ENCODE data around the gene TRANK1. TPM values are rescaled to one million over a fixed set of nuclear protein-coding genes. Genes with fewer than 3 reads are reported as not detected.
"Not testable (repeated sequence)": the region's sequence is repeated elsewhere in the genome, so short reads cannot be mapped to it uniquely, and the experiment has no call there.

The TRANK1 gene
- total and polyA plus RNA-seq, 2 experiments from 2014 or later = 1.8 to 6.7 TPM

- not testable (repeated sequence) for H4K20me1 ChIP-seq (replicated peaks; ENCODE audit: insufficient read depth); H3K27ac Mint-ChIP-seq; ATAC-seq; H3K36me3 ChIP-seq (ENCODE audit: insufficient read depth); H3K27me3 Mint-ChIP-seq (ENCODE audit: insufficient read depth, low read depth, poor library complexity); H3K79me2 ChIP-seq (replicated peaks; ENCODE audit: insufficient read depth); H3F3A ChIP-seq (replicated peaks; ENCODE audit: low read depth); H3K27me3 ChIP-seq (ENCODE audit: insufficient read depth); H3K9me3 Mint-ChIP-seq; H3K4me3 ChIP-seq; H3K9me2 ChIP-seq (ENCODE audit: insufficient read depth); H3K4me2 ChIP-seq; H2AFZ ChIP-seq; H3K4me3 Mint-ChIP-seq; DNase-seq (ENCODE audit: low spot score); H3K36me3 Mint-ChIP-seq (ENCODE audit: low read depth); H3K27ac ChIP-seq (ENCODE audit: low read depth)
- H3K4me1 Mint-ChIP-seq = peaks cover 19% of the 10 kb centered on the region
- H3K4me1 ChIP-seq (ENCODE audit: insufficient read depth) = peaks cover 13% of the 10 kb centered on the region
Measured at GRCh38 chr3:36963008-36963407, 18.2 kb upstream of the TRANK1 start.

DNA sequence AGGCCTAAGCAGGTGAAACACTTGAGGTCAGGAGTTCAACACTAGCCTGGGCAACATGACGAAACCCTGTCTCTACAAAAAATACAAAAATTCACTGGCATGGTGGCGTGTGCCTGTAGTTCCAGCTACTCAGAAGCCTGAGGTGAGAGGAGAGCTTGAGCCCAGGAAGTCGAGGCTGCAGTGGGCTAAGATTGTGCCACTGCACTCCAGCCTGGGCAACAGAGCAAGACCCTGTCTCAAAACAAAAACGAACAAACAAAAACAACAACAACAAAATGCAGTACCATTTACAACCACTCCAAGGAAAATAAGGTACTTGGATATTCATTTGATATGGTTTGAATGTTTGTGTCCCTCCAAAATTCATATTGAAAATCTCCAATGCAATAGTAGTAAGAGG, 15.6 kb upstream of the TRANK1 start:
- TF ChIP-seq ZNF331 (CRISPR knock-in tag; IDR thresholded peaks at IDR 0.05; ENCODE audit: low read depth) = no peak
- no peak for TF ChIP-seq ZNF114 (CRISPR knock-in tag; IDR thresholded peaks at IDR 0.05)
- no peak for TF ChIP-seq JUNB (IDR thresholded peaks at IDR 0.05; ENCODE audit: unreplicated experiment)
- no peak overlapping the region for H2AFZ ChIP-seq
- no peak for ATAC-seq
- DNase-seq (ENCODE audit: low spot score) = no peak
- H3K27me3 Mint-ChIP-seq (ENCODE audit: insufficient read depth, low read depth, poor library complexity) = peaks cover 4% of the 10 kb centered on the region
- H3K4me2 ChIP-seq = no peak overlapping the region
- no peaks in the 10 kb centered on the region for H3K9me3 Mint-ChIP-seq
- H3K27ac Mint-ChIP-seq = no peak overlapping the region
- H3K27me3 ChIP-seq (ENCODE audit: insufficient read depth) = no peaks in the 10 kb centered on the region
- no peaks in the 10 kb centered on the region for H3K36me3 ChIP-seq (ENCODE audit: insufficient read depth)
- H3K79me2 ChIP-seq (replicated peaks; ENCODE audit: insufficient read depth) = no peaks in the 10 kb centered on the region
- peaks cover 19% of the 10 kb centered on the region for H3K4me1 Mint-ChIP-seq
- peaks cover 6% of the 10 kb centered on the region; the same call in 1 of the 2 replicates for H3K4me1 ChIP-seq (ENCODE audit: insufficient read depth)
- no peaks in the 10 kb centered on the region for H3F3A ChIP-seq (replicated peaks; ENCODE audit: low read depth)
- no peak overlapping the region for H3K4me3 ChIP-seq
- H3K9me2 ChIP-seq (ENCODE audit: insufficient read depth) = peaks cover 3% of the 10 kb centered on the region; the same call in 1 of the 2 replicates
- no peaks in the 10 kb centered on the region for H4K20me1 ChIP-seq (replicated peaks; ENCODE audit: insufficient read depth)
- H3K27ac ChIP-seq (ENCODE audit: low read depth) = no peak overlapping the region
- H3K4me3 Mint-ChIP-seq = no peak overlapping the region
- no peaks in the 10 kb centered on the region for H3K36me3 Mint-ChIP-seq (ENCODE audit: low read depth)

- DNase-seq (ENCODE audit: low spot score) = no peak
- H3K4me1 ChIP-seq (ENCODE audit: insufficient read depth) = peaks cover 2% of the 10 kb centered on the region; the same call in 1 of the 2 replicates
- H3K36me3 Mint-ChIP-seq (ENCODE audit: low read depth) = no peaks in the 10 kb centered on the region
- no peaks in the 10 kb centered on the region for H3K79me2 ChIP-seq (replicated peaks; ENCODE audit: insufficient read depth)
- no peaks in the 10 kb centered on the region for H3K36me3 ChIP-seq (ENCODE audit: insufficient read depth)
- no peaks in the 10 kb centered on the region for H4K20me1 ChIP-seq (replicated peaks; ENCODE audit: insufficient read depth)
- no peaks in the 10 kb centered on the region for H3K27me3 ChIP-seq (ENCODE audit: insufficient read depth)
- no peaks in the 10 kb centered on the region for H3F3A ChIP-seq (replicated peaks; ENCODE audit: low read depth)
- peaks cover 13% of the 10 kb centered on the region for H3K4me1 Mint-ChIP-seq
- H3K4me2 ChIP-seq = no peak overlapping the region
- H3K27me3 Mint-ChIP-seq (ENCODE audit: insufficient read depth, low read depth, poor library complexity) = peaks cover 5% of the 10 kb centered on the region
- peaks cover 3% of the 10 kb centered on the region; the same call in 1 of the 2 replicates for H3K9me2 ChIP-seq (ENCODE audit: insufficient read depth)
- no peak overlapping the region for H2AFZ ChIP-seq
- ATAC-seq = no peak
- no peaks in the 10 kb centered on the region for H3K9me3 Mint-ChIP-seq
- no peak overlapping the region for H3K27ac Mint-ChIP-seq
- H3K27ac ChIP-seq (ENCODE audit: low read depth) = no peak overlapping the region
- no peak overlapping the region for H3K4me3 ChIP-seq
- no peak overlapping the region for H3K4me3 Mint-ChIP-seq
- TF ChIP-seq CREB1 (CRISPR knock-in tag; IDR thresholded peaks at IDR 0.05; ENCODE audit: low read depth) (no peak), ETS1 (IDR thresholded peaks at IDR 0.05) (no peak), ZNF331 (CRISPR knock-in tag; IDR thresholded peaks at IDR 0.05; ENCODE audit: low read depth) (no peak), STAT1 (IDR thresholded peaks at IDR 0.05; ENCODE audit: unreplicated experiment) (no peak), JUNB (IDR thresholded peaks at IDR 0.05; ENCODE audit: unreplicated experiment) (no peak), EZH2phosphoT487 (IDR thresholded peaks at IDR 0.05; ENCODE audit: unreplicated experiment) (no peak), POLR2AphosphoS5 (IDR thresholded peaks at IDR 0.05; ENCODE audit: low read depth) (no peak), ZNF114 (CRISPR knock-in tag; IDR thresholded peaks at IDR 0.05) (no peak), EZH2 (IDR thresholded peaks at IDR 0.05; ENCODE audit: low read depth, unreplicated experiment) (no peak), NANOG (IDR thresholded peaks at IDR 0.05; ENCODE audit: borderline replicate concordance) (no peak)
- TF ChIP-seq, protein P1, sequence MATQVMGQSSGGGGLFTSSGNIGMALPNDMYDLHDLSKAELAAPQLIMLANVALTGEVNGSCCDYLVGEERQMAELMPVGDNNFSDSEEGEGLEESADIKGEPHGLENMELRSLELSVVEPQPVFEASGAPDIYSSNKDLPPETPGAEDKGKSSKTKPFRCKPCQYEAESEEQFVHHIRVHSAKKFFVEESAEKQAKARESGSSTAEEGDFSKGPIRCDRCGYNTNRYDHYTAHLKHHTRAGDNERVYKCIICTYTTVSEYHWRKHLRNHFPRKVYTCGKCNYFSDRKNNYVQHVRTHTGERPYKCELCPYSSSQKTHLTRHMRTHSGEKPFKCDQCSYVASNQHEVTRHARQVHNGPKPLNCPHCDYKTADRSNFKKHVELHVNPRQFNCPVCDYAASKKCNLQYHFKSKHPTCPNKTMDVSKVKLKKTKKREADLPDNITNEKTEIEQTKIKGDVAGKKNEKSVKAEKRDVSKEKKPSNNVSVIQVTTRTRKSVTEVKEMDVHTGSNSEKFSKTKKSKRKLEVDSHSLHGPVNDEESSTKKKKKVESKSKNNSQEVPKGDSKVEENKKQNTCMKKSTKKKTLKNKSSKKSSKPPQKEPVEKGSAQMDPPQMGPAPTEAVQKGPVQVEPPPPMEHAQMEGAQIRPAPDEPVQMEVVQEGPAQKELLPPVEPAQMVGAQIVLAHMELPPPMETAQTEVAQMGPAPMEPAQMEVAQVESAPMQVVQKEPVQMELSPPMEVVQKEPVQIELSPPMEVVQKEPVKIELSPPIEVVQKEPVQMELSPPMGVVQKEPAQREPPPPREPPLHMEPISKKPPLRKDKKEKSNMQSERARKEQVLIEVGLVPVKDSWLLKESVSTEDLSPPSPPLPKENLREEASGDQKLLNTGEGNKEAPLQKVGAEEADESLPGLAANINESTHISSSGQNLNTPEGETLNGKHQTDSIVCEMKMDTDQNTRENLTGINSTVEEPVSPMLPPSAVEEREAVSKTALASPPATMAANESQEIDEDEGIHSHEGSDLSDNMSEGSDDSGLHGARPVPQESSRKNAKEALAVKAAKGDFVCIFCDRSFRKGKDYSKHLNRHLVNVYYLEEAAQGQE (IDR thresholded peaks at IDR 0.05; ENCODE audit: unreplicated experiment) = no peak
- TF ChIP-seq, protein P2, sequence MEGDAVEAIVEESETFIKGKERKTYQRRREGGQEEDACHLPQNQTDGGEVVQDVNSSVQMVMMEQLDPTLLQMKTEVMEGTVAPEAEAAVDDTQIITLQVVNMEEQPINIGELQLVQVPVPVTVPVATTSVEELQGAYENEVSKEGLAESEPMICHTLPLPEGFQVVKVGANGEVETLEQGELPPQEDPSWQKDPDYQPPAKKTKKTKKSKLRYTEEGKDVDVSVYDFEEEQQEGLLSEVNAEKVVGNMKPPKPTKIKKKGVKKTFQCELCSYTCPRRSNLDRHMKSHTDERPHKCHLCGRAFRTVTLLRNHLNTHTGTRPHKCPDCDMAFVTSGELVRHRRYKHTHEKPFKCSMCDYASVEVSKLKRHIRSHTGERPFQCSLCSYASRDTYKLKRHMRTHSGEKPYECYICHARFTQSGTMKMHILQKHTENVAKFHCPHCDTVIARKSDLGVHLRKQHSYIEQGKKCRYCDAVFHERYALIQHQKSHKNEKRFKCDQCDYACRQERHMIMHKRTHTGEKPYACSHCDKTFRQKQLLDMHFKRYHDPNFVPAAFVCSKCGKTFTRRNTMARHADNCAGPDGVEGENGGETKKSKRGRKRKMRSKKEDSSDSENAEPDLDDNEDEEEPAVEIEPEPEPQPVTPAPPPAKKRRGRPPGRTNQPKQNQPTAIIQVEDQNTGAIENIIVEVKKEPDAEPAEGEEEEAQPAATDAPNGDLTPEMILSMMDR (conservative IDR thresholded peaks at IDR 0.05; ENCODE audit: low read depth in 2 of 2) = no peak
Measured at GRCh38 chr3:36959821-36960220, 15.0 kb upstream of the TRANK1 start.
